K562 (cell line): ENCODE results near the gene KCNG4. TPM values are rescaled to one million over a fixed set of nuclear protein-coding genes. Genes with fewer than 3 reads are reported as not detected.

Experiments used
- ATAC-seq: fragments of 200-7000 bp; cut with Tn5 transposase; 3 replicates; pipeline ENCODE4 v1.9.1; 2020; ENCODE audit warnings: moderate library complexity
- BruUV-seq: library from RNA; stranded (reverse); fragments of 400-500 nt; replicated peaks from 2 replicates; lab custom pipeline; 2021; lab: Mats Ljungman, UMichigan
- CTCF ChIA-PET: fragments of 300-600 bp; formaldehyde crosslinking; extraction: SDS; loops from one replicate; lab custom pipeline; 2021; ENCODE audit warnings: low intra/inter-chr PET ratio; lab: Yijun Ruan, JAX
- POLR2A ChIA-PET: fragments of 300-600, 350-650 bp; sonication (Branson Sonifier 250); formaldehyde crosslinking; extraction: SDS; loops from one replicate; lab custom pipeline; 2021; ENCODE audit warnings: antibody characterized with exemption, inconsistent platforms; lab: Yijun Ruan, JAX
- DNase-seq, 4 experiments: peaks; one replicate each; pipeline versions ENCODE4 v3.0.0 to v3.0.0-alpha.2; 2011 to 2018; ENCODE audit warnings: low spot score in 3 of 4, mixed read lengths in 3 of 4; ENCODE audit errors: extremely low read depth in 1 of 4
- FAIRE-seq: peaks from 2 replicates; lab custom pipeline; 2011; peaks lifted over from hg19 to GRCh38; lab: Jason Lieb, UNC
- H2AFZ ChIP-seq: 2 replicates; pipeline ENCODE4 v1.6.0; 2011; ENCODE audit warnings: low read depth, low read length, control low read depth, inconsistent platforms
- H3K27ac ChIP-seq: fragments of 200-600 bp; 3 replicates; pipeline ENCODE4 v1.8.0; 2011; ENCODE audit warnings: low read depth, mild to moderate bottlenecking, control low read depth, inconsistent platforms, low read length, moderate library complexity, mixed read lengths; ENCODE audit errors: extremely low read depth
- H3K27me3 ChIP-seq, 2 experiments: fragments of 300-600 bp in 1 of 2; 2 replicates in 1 of 2; 3 replicates in 1 of 2; pipeline versions ENCODE4 v1.6.0 to v1.8.0; 2011; ENCODE audit warnings: inconsistent platforms in 2 of 2, low read length in 2 of 2, mild to moderate bottlenecking in 1 of 2, mixed read lengths in 1 of 2, moderate library complexity in 1 of 2; ENCODE audit not compliant: control insufficient read depth in 2 of 2, insufficient read depth in 2 of 2
- H3K36me3 ChIP-seq: fragments of 300-600 bp; 3 replicates; pipeline ENCODE4 v1.8.0; 2011; ENCODE audit warnings: mild to moderate bottlenecking, low read length, inconsistent platforms; ENCODE audit not compliant: control insufficient read depth, insufficient read depth
- H3K4me1 ChIP-seq, 2 experiments: fragments of 200-600 bp in 1 of 2; replicated peaks in 1 of 2; 2 replicates in 1 of 2; 3 replicates in 1 of 2; pipeline versions ENCODE4 v1.5.1 to v1.8.0; 2011; ENCODE audit warnings: inconsistent platforms in 2 of 2, low read length in 2 of 2, mild to moderate bottlenecking in 1 of 2, mixed read lengths in 1 of 2, moderate library complexity in 1 of 2; ENCODE audit not compliant: control insufficient read depth in 2 of 2, insufficient read depth in 2 of 2
- H3K4me2 ChIP-seq: 2 replicates; pipeline ENCODE4 v1.6.1; 2011; ENCODE audit warnings: low read length, control low read depth, inconsistent platforms, mixed read lengths; ENCODE audit not compliant: insufficient read depth
- H3K4me3 ChIP-seq: fragments of 200-600 bp; sonication (generic), shearing (Covaris generic); 2 replicates; pipeline ENCODE4 v1.5.1; 2016; ENCODE audit warnings: control low read depth, inconsistent platforms
- H3K79me2 ChIP-seq: fragments of 200-600 bp; 3 replicates; pipeline ENCODE4 v1.8.0; 2011; ENCODE audit warnings: low read length, inconsistent platforms; ENCODE audit not compliant: control insufficient read depth, insufficient read depth
- H3K9ac ChIP-seq, 2 experiments: 2 replicates each; pipeline versions ENCODE4 v1.6.0 to v1.6.1; 2011; ENCODE audit warnings: low read depth in 2 of 2, low read length in 2 of 2, control low read depth in 1 of 2, inconsistent platforms in 1 of 2, mild to moderate bottlenecking in 1 of 2, mixed read lengths in 1 of 2; ENCODE audit not compliant: insufficient read depth in 1 of 2
- H3K9me1 ChIP-seq: one replicate; pipeline ENCODE4 v1.6.0; 2011; ENCODE audit warnings: inconsistent platforms, mild to moderate bottlenecking, low read length, moderate library complexity; ENCODE audit not compliant: control insufficient read depth, insufficient read depth
- H3K9me3 ChIP-seq: replicated peaks from 2 replicates; pipeline ENCODE4 v1.5.1; 2011; ENCODE audit warnings: low read depth, low read length, inconsistent platforms; ENCODE audit not compliant: control insufficient read depth, insufficient read depth
- H4K20me1 ChIP-seq: replicated peaks from 2 replicates; pipeline ENCODE4 v1.6.1; 2011; ENCODE audit warnings: low read length, inconsistent platforms, mixed read lengths; ENCODE audit not compliant: control insufficient read depth, insufficient read depth
- CHD2 ChIP-seq: IDR thresholded peaks from 2 replicates; pipeline ENCODE4 v1.6.1; 2011; ENCODE audit warnings: low read depth, low read length
- DACH1 ChIP-seq: fragments of 450-650 bp; IDR thresholded peaks from 2 replicates; pipeline ENCODE4 v1.6.1; 2018; ENCODE audit not compliant: partially characterized antibody
- FOXM1 ChIP-seq, 2 experiments: fragments of 450-650 bp in 1 of 2; sonication (generic) in 1 of 2; formaldehyde crosslinking in 1 of 2; IDR thresholded peaks; 2 replicates each; pipeline versions ENCODE4 v1.6.1 to v1.9.0; 2017 to 2022; ENCODE audit warnings: low read depth in 2 of 2, mild to moderate bottlenecking in 2 of 2, missing genetic modification reagents in 1 of 2, moderate library complexity in 1 of 2
- FUS ChIP-seq: fragments of 200-400 bp; formaldehyde crosslinking; optimal IDR thresholded peaks from 2 replicates; pipeline ENCODE3; 2017; ENCODE audit warnings: low read depth, low read length
- IRF9 ChIP-seq: fragments of 450-650 bp; IDR thresholded peaks from 2 replicates; pipeline ENCODE4 v1.6.1; 2016; ENCODE audit warnings: missing biosample characterization, missing genetic modification characterization
- MAFG ChIP-seq: fragments of 450-650 bp; conservative IDR thresholded peaks from 2 replicates; pipeline ENCODE4 v1.6.1; 2016; ENCODE audit warnings: missing genetic modification characterization, missing compliant biosample characterization
- NCOR1 ChIP-seq: fragments of 450-650 bp; IDR thresholded peaks from 2 replicates; pipeline ENCODE4 v1.6.1; 2016; ENCODE audit warnings: mild to moderate bottlenecking, moderate library complexity
- NKRF ChIP-seq: fragments of 450-650 bp; IDR thresholded peaks from 2 replicates; pipeline ENCODE4 v1.6.1; 2016; ENCODE audit warnings: borderline replicate concordance
- NRF1 ChIP-seq, 2 experiments: fragments of 450-650 bp; IDR thresholded peaks in 1 of 2; conservative IDR thresholded peaks in 1 of 2; 2 replicates each; pipeline ENCODE4 v1.6.1; 2014; ENCODE audit warnings: mild to moderate bottlenecking in 2 of 2
- PHF20 ChIP-seq: fragments of 450-650 bp; IDR thresholded peaks from 2 replicates; pipeline ENCODE4 v1.6.1; 2018; ENCODE audit not compliant: partially characterized antibody
- RBFOX2 ChIP-seq: fragments of 200-400 bp; formaldehyde crosslinking; IDR thresholded peaks from 2 replicates; pipeline ENCODE4 v1.6.1; 2017; ENCODE audit warnings: low read depth, mild to moderate bottlenecking, low read length, moderate library complexity
- WGBS: fragments of 100-300 bp; shearing (Covaris generic); methylation state at CpG from one replicate; pipeline ENCODE4 v1.1.6; 2016; ENCODE audit warnings: low coverage, mixed read lengths; ENCODE audit not compliant: insufficient coverage; ENCODE audit errors: missing lambda C conversion rate; 5-methylcytosine and 5-hydroxymethylcytosine counted together
- in situ Hi-C: fragments of 300-500 bp; cut with MboI; formaldehyde crosslinking; loops from 4 replicates; pipeline ENCODE4 v1.15.0; 2018; ENCODE audit warnings: inconsistent platforms, mixed read lengths
- intact Hi-C: fragments of 100-400 bp; cut with micrococcal nuclease; formaldehyde crosslinking; loops from 2 replicates; pipeline ENCODE4 v1.14.2; 2022
- polyA plus RNA-seq, 8 experiments: library from polyadenylated mRNA; depleted of rRNA in 4 of 8; stranded (reverse) in 5 of 8; unstranded in 3 of 8; fragments of >200 nt; fragmentation: Nextera tagmentation in 2 of 8; fragmentation: Illumina TruSeq in 1 of 8; extraction: Ambion mirVana in 2 of 8; extraction: Trizol in 1 of 8; gene quantifications; 2 replicates each; pipeline versions ENCODE4 v1.2.1 to v1.2.3, GENCODE V29; 2011 to 2014; ENCODE audit warnings: inconsistent platforms in 1 of 8, missing spikeins in 1 of 8
- total RNA-seq, 7 experiments: library from RNA; depleted of rRNA in 6 of 7; stranded (reverse); fragments of >200 nt in 6 of 7; fragmentation: Illumina TruSeq in 2 of 7; extraction: Trizol in 2 of 7; gene quantifications; 2 replicates each; pipeline versions ENCODE4 v1.2.1 to v1.2.3, GENCODE V29; 2011 to 2021; ENCODE audit warnings: low replicate concordance in 1 of 7

KCNG4 gene
- total and polyA plus RNA-seq, 9 of the 15 experiments (the other 6 are each of a cell fraction or from before 2014, with no cell fraction given), result not detected

GRCh38 chr16:84186685-84187437 lies 53.0 kb downstream of the KCNG4 start, which contains the start of gene TAF1C (continued):
- TF ChIP-seq NKRF (peak; percentile 91), CHD2 (peak; percentile 35; the same call in 1 of the 2 replicates), PHF20 (peak; percentile 95), DACH1 (peak; percentile 6), RBFOX2 (peak; percentile 85)

- CTCF ChIA-PET, result interaction anchor here (0.6 kb wide), 1 partner anchor 508 kb away, joined by 3 read pairs; no protein-coding TSS in a partner anchor
- TF ChIP-seq FOXM1 (IDR thresholded peaks at IDR 0.05; ENCODE audit: low read depth) (no peak), FOXM1 (CRISPR knock-in tag; IDR thresholded peaks at IDR 0.05; ENCODE audit: low read depth) (no peak), NCOR1 (no peak), FUS (no peak), IRF9 (tag) (no peak), MAFG (tag) (no peak), NRF1 (conservative IDR thresholded peaks at IDR 0.05 in 1 of 2, IDR thresholded peaks at IDR 0.05 in 1 of 2) (no peak)
Measured at GRCh38 chr16:84184775-84185174, 55.0 kb downstream of the KCNG4 start.

More at GRCh38 chr16:84184775-84185174, 55.0 kb downstream of the KCNG4 start:
- H3K27me3 ChIP-seq, result peaks cover 0 to 1% of the 10 kb centered on the region in 2 experiments; a peak in 1 of 5 replicates
- H3K9me3 ChIP-seq, result peaks cover 2% of the 10 kb centered on the region; the same call in 1 of the 2 replicates
- no peak overlapping the region for H3K4me3 ChIP-seq
- H3K79me2 ChIP-seq, result peaks cover 26% of the 10 kb centered on the region
- 95% methylated on average over 10 of the region's 10 CpGs for whole genome bisulfite sequencing
- peak overlapping the region in 1 of 2 experiments; percentile 38; a peak in 2 of 4 replicates for H3K9ac ChIP-seq
- H3K4me2 ChIP-seq, result no peak overlapping the region
- FAIRE-seq (no peak), ATAC-seq (no peak), DNase-seq (no peak)
- POLR2A ChIA-PET, result no interaction called here
- in situ Hi-C loops (loop anchor here (10.0 kb wide), 1 partner anchor 230 kb away; the partner anchor contains the start of gene OSGIN1), intact Hi-C loops (loop anchor here (5.0 kb wide), 1 partner anchor 298 kb away; no protein-coding TSS in a partner anchor)
- H3K4me1 ChIP-seq, result peaks cover 5 to 39% of the 10 kb centered on the region in 2 experiments; a peak in 4 of 5 replicates
- no peaks in the 10 kb centered on the region for H4K20me1 ChIP-seq
- H3K27ac ChIP-seq, result no peak overlapping the region
- H2AFZ ChIP-seq, result no peak overlapping the region
- BruUV-seq, result no TSS peak
- peaks cover 57% of the 10 kb centered on the region; the same call in 2 of the 3 replicates for H3K36me3 ChIP-seq
- peaks cover 13% of the 10 kb centered on the region for H3K9me1 ChIP-seq
